Measurements from ENCODE around the gene NALCN.

DNA sequence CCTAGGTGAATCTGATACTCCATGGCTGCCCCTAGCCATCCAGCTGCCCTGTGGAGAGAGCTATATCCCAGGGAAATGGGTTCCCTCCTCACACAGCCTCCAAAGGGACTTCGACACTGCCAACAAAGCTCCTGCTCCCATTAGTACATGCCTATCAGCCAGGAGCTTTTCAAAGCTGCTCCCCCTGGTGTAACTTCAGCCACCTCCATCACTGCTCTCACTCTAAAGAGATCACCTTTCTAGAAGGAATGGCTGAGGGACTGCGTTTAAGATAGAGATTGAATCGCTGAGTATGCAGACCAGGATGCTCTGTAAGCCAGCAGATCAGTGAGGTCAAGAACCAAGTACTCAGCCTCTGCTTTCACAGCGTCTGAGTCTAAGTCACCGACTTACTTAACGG, 213.7 kb downstream of the NALCN start:
- TF ChIP-seq POLR2A (IDR thresholded peaks at IDR 0.05) = no peak
- TF ChIP-seq, protein P1, sequence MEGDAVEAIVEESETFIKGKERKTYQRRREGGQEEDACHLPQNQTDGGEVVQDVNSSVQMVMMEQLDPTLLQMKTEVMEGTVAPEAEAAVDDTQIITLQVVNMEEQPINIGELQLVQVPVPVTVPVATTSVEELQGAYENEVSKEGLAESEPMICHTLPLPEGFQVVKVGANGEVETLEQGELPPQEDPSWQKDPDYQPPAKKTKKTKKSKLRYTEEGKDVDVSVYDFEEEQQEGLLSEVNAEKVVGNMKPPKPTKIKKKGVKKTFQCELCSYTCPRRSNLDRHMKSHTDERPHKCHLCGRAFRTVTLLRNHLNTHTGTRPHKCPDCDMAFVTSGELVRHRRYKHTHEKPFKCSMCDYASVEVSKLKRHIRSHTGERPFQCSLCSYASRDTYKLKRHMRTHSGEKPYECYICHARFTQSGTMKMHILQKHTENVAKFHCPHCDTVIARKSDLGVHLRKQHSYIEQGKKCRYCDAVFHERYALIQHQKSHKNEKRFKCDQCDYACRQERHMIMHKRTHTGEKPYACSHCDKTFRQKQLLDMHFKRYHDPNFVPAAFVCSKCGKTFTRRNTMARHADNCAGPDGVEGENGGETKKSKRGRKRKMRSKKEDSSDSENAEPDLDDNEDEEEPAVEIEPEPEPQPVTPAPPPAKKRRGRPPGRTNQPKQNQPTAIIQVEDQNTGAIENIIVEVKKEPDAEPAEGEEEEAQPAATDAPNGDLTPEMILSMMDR (IDR thresholded peaks at IDR 0.05) = no peak

Measured in esophagus squamous epithelium (tissue), 4 donors.